Prostate gland (tissue), 2 donors: ENCODE measurements around the gene STXBP6.

ENCODE experiments used
- CTCF ChIP-seq, 4 experiments: fragments of 200-600 bp in 2 of 4; fragments of 450-650 bp in 2 of 4; sonication (generic) in 2 of 4; IDR thresholded peaks; 1 replicate in 3 of 4; 2 replicates in 1 of 4; pipeline ENCODE4 v1.5.1; 2016 to 2019; ENCODE audit warnings: antibody characterized with exemption in 4 of 4, mild to moderate bottlenecking in 2 of 4, moderate library complexity in 2 of 4
- POLR2A ChIP-seq: fragments of 450-650 bp; IDR thresholded peaks from one replicate; pipeline ENCODE4 v1.6.1; 2016; ENCODE audit warnings: antibody characterized with exemption, mild to moderate bottlenecking
- POLR2AphosphoS5 ChIP-seq: sonication (generic); formaldehyde crosslinking; IDR thresholded peaks from one replicate; pipeline ENCODE4 v1.6.1; 2017; ENCODE audit warnings: antibody characterized with exemption

- TF ChIP-seq CTCF (IDR thresholded peaks at IDR 0.05), result no peak
- no peak for TF ChIP-seq POLR2A
- no peak for TF ChIP-seq POLR2AphosphoS5
These were observed 75.2 kb downstream of the STXBP6 start for GRCh38 chr14:24974591-24975374.
